ENCODE results near the gene HDDC3.

DNA sequence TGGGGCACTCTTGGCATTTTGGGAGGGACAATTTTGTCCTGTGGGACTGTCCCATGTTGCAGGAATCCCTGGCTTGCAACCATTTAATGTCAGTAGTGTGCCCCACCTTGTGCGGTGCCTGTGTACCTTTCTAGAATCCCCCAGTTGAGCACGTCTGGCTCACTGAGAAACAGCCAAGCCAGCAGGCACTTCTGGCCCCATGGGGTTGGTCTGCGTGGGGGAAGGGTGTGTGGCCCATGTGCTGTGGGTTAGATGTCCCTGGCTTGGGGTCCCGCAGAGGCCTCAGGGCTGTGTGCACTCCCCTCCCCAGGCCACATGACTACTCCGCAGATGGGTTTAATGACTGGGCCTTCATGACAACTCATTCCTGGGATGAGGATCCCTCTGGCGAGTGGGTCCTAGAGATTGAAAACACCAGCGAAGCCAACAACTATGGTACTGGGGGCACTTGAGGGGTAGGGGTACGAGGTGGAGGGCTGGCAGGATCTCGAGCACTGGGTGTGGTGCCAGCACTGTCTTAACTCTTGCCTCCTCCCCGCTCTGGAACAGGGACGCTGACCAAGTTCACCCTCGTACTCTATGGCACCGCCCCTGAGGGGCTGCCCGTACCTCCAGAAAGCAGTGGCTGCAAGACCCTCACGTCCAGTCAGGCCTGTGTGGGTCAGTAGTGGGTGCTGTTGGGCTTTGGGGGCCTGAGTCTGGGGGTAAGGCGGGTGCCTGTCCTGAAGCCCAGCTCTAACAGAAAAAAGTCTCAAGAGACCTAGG, 51.8 kb downstream of the HDDC3 start:
- no peak for TF ChIP-seq CTCF (IDR thresholded peaks at IDR 0.05; ENCODE audit: low read depth, low read length)
- TF ChIP-seq MYC (IDR thresholded peaks at IDR 0.05; ENCODE audit: low read depth, low read length), result no peak
- TF ChIP-seq POLR2A (IDR thresholded peaks at IDR 0.05; ENCODE audit: extremely low read depth, insufficient read length), result no peak
